B cell (primary cell): Measurements from ENCODE around the gene RAB3C. TPM values are rescaled to one million over a fixed set of nuclear protein-coding genes. Genes with fewer than 3 reads are reported as not detected.
"Not testable (repeated sequence)": the region's sequence is repeated elsewhere in the genome, so short reads cannot be mapped to it uniquely, and the experiment has no call there.

Experiments used
- ATAC-seq: fragments of 200-7000 bp; cut with Tn5 transposase; one replicate; pipeline ENCODE4 v1.10.0; 2021; ENCODE audit warnings: low read depth, mild to moderate bottlenecking, moderate number of reproducible peaks, moderate library complexity
- CTCF ChIA-PET: fragments of 350-600 bp; sonication (Branson Sonifier 250); formaldehyde crosslinking; loops from one replicate; lab custom pipeline; 2021; ENCODE audit warnings: antibody characterized with exemption, inconsistent platforms; lab: Charles Lee
- POLR2A ChIA-PET: fragments of 350-600 bp; sonication (Branson Sonifier 250); formaldehyde crosslinking; loops from one replicate; lab custom pipeline; 2021; ENCODE audit warnings: antibody characterized with exemption; lab: Charles Lee
- DNase-seq: peaks from one replicate; pipeline ENCODE4 v3.0.0; 2013
- H2AFZ ChIP-seq: 2 replicates; pipeline ENCODE4 v1.6.1; 2012; ENCODE audit warnings: mild to moderate bottlenecking, low read depth, low read length; ENCODE audit not compliant: insufficient read depth, poor library complexity, severe bottlenecking
- H3K27ac ChIP-seq, 2 donors: 1 replicate in 1 of 2; 2 replicates in 1 of 2; pipeline ENCODE4 v1.5.1; 2012 to 2013; ENCODE audit warnings: low read length in 2 of 2, mild to moderate bottlenecking in 2 of 2, moderate library complexity in 1 of 2
- H3K27me3 ChIP-seq, 4 experiments: fragments of 200-600 bp in 1 of 4; sonication (generic) in 1 of 4; replicated peaks in 1 of 4; 1 replicate in 2 of 4; 2 replicates in 2 of 4; pipeline versions ENCODE4 v1.6.1 to v1.7.0; 2013 to 2016; ENCODE audit warnings: low read length in 3 of 4, mild to moderate bottlenecking in 2 of 4, mixed read lengths in 1 of 4, moderate library complexity in 1 of 4; ENCODE audit not compliant: insufficient read depth in 4 of 4, control insufficient read depth in 3 of 4; ENCODE audit errors: control extremely low read depth in 1 of 4
- H3K36me3 ChIP-seq, 2 experiments: replicated peaks in 1 of 2; 1 replicate in 1 of 2; 2 replicates in 1 of 2; pipeline versions ENCODE4 v1.6.1 to v1.7.1; 2013; ENCODE audit warnings: low read length in 1 of 2; ENCODE audit not compliant: insufficient read depth in 2 of 2, control insufficient read depth in 1 of 2; ENCODE audit errors: control extremely low read depth in 1 of 2, extremely low read depth in 1 of 2
- H3K4me1 ChIP-seq, 2 donors: fragments of 200-600 bp in 1 of 2; sonication (generic) in 1 of 2; 1 replicate in 1 of 2; 2 replicates in 1 of 2; pipeline versions ENCODE4 v1.5.1 to v1.6.1; 2013 to 2017; ENCODE audit warnings: low read length in 2 of 2; ENCODE audit not compliant: control insufficient read depth in 2 of 2, insufficient read depth in 2 of 2
- H3K4me2 ChIP-seq: replicated peaks from 2 replicates; pipeline ENCODE3; 2012; ENCODE audit warnings: mild to moderate bottlenecking, low read depth, low read length; ENCODE audit not compliant: poor library complexity, severe bottlenecking
- H3K4me3 ChIP-seq, 5 experiments: fragments of 200-600 bp in 1 of 5; sonication (generic) in 1 of 5; 1 replicate in 3 of 5; 2 replicates in 2 of 5; pipeline versions ENCODE4 v1.5.1 to v1.7.0; 2011 to 2016; ENCODE audit warnings: low read length in 4 of 5, mild to moderate bottlenecking in 4 of 5, low read depth in 2 of 5, control low read depth in 1 of 5, moderate library complexity in 1 of 5; ENCODE audit not compliant: insufficient read depth in 1 of 5; ENCODE audit errors: control extremely low read depth in 1 of 5, extremely low read depth in 1 of 5
- H3K79me2 ChIP-seq: fragments of 200-600 bp; sonication (generic); one replicate; pipeline ENCODE4 v1.6.0; 2016; ENCODE audit warnings: low read length; ENCODE audit not compliant: control insufficient read depth, insufficient read depth
- H3K9ac ChIP-seq: fragments of 200-600 bp; sonication (generic); 2 replicates; pipeline ENCODE4 v1.6.1; 2017; ENCODE audit warnings: mild to moderate bottlenecking, low read length, moderate library complexity
- H3K9me3 ChIP-seq, 3 donors: one replicate each; pipeline versions ENCODE4 v1.6.1 to v1.7.1; 2013; ENCODE audit warnings: low read length in 2 of 3; ENCODE audit not compliant: control insufficient read depth in 2 of 3, insufficient read depth in 1 of 3; ENCODE audit errors: control extremely low read depth in 1 of 3
- H4K20me1 ChIP-seq: 2 replicates; pipeline ENCODE4 v1.6.0; 2012; ENCODE audit warnings: mild to moderate bottlenecking, low read length; ENCODE audit not compliant: insufficient read depth, control insufficient read depth, poor library complexity, severe bottlenecking
- H3K27ac Mint-ChIP-seq: one replicate; pipeline ENCODE4 v1.8.0; 2021; ENCODE audit warnings: mixed read lengths
- H3K27me3 Mint-ChIP-seq: one replicate; pipeline ENCODE4 v1.8.0; 2021; ENCODE audit warnings: mixed read lengths
- H3K4me1 Mint-ChIP-seq: one replicate; pipeline ENCODE4 v1.8.0; 2021; ENCODE audit warnings: mixed read lengths
- H3K4me3 Mint-ChIP-seq: one replicate; pipeline ENCODE4 v1.8.0; 2021; ENCODE audit warnings: mixed read lengths
- H3K9me3 Mint-ChIP-seq: one replicate; pipeline ENCODE4 v1.8.0; 2022; ENCODE audit warnings: mixed read lengths; ENCODE audit not compliant: insufficient read depth
- CTCF ChIP-seq: fragments of 200-600 bp; IDR thresholded peaks from one replicate; pipeline ENCODE4 v1.8.0; 2022; ENCODE audit warnings: antibody characterized with exemption, mild to moderate bottlenecking
- EZH2 ChIP-seq: IDR thresholded peaks from 2 replicates; pipeline ENCODE4 v1.6.1; 2012; ENCODE audit warnings: borderline replicate concordance, low read depth, mild to moderate bottlenecking, moderate library complexity, low read length; ENCODE audit not compliant: insufficient read depth, poor library complexity, severe bottlenecking
- WGBS: methylation state at CpG from one replicate; pipeline ENCODE4 v1.1.5; 2013; ENCODE audit warnings: missing lambda C conversion rate; ENCODE audit not compliant: insufficient coverage; 5-methylcytosine and 5-hydroxymethylcytosine counted together
- intact Hi-C: fragments of 100-400 bp; cut with micrococcal nuclease; formaldehyde crosslinking; loops from one replicate; pipeline ENCODE4 v1.10.0; 2022
- polyA plus RNA-seq: library from polyadenylated mRNA; depleted of rRNA; stranded (reverse); fragments of >200 nt; gene quantifications from 2 replicates; pipeline ENCODE4 v1.2.3, GENCODE V29; 2012
- total RNA-seq, 2 donors: library from RNA; stranded (reverse); fragments of 120-200 nt in 1 of 2; gene quantifications; 1 replicate in 1 of 2; 2 replicates in 1 of 2; pipeline versions ENCODE4 v1.2.3 to v1.2.4, GENCODE V29; 2013 to 2022

The RAB3C gene
- total and polyA plus RNA-seq, 2 donors (not counting 1 experiment from before 2014, with no cell fraction given): 0.20 to 0.58 TPM

- Mint-ChIP-seq H3K4me1 (peaks cover 12% of the 10 kb centered on the region), H3K4me3 (no peak overlapping the region), H3K27ac (no peak overlapping the region), H3K27me3 (peaks cover 3% of the 10 kb centered on the region), H3K9me3 (peaks cover 10% of the 10 kb centered on the region)
- H3K27me3 ChIP-seq: no peaks in the 10 kb centered on the region
- H3K4me3 ChIP-seq: no peak overlapping the region
- peaks cover 0 to 3% (median 0%) of the 10 kb centered on the region in 3 donors for H3K9me3 ChIP-seq
- POLR2A ChIA-PET: no interaction called here
- H2AFZ ChIP-seq: no peak overlapping the region
- H3K79me2 ChIP-seq: no peaks in the 10 kb centered on the region
- intact Hi-C loops: no loop called here
- H3K4me2 ChIP-seq: no peak overlapping the region
- ATAC-seq: no peak
- CTCF ChIA-PET: no interaction called here
- no CpG with 5 or more reads among the region's 1 CpG for WGBS
- no peak for TF ChIP-seq CTCF
- TF ChIP-seq EZH2: no peak
- no peak overlapping the region for H3K27ac ChIP-seq
- no peak overlapping the region for H3K9ac ChIP-seq
- DNase-seq: no peak
- no peaks in the 10 kb centered on the region for H4K20me1 ChIP-seq
- no peaks in the 10 kb centered on the region for H3K36me3 ChIP-seq
- H3K4me1 ChIP-seq: peaks cover 0 to 2% of the 10 kb centered on the region in 2 donors
Measured at GRCh38 chr5:58599217-58599616, 16.3 kb downstream of the RAB3C start.

DNA sequence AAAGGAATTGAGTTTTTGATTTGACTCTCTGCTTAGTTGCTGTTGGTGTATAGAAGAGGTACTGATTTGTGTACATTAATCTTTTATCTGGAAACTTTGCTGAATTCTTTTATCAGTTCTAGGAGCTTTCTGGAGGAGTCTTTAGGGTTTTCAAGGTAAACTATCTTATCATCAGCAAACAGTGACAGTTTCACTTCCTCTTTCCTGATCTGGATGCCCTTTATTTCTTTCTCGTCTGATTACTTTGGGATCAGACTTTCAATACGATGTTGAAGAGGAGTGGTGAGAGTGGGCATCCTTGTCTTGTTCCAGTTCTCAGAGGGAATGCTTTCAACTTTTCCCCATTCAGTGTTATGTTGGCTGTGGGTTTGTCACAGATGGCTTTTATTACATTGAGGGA, 17.7 kb downstream of the RAB3C start:
- H3K4me3 ChIP-seq, H3K4me1 ChIP-seq, ATAC-seq, H3K9ac ChIP-seq, H3K4me2 ChIP-seq, intact Hi-C loops, H3K27me3 ChIP-seq, H2AFZ ChIP-seq, H4K20me1 ChIP-seq, H3K27ac Mint-ChIP-seq, H3K27ac ChIP-seq, H3K27me3 Mint-ChIP-seq, H3K9me3 ChIP-seq, H3K79me2 ChIP-seq, CTCF ChIA-PET, H3K36me3 ChIP-seq, POLR2A ChIA-PET: not testable (repeated sequence)
- DNase-seq: peak; percentile 54
- H3K4me1 Mint-ChIP-seq: peaks cover 12% of the 10 kb centered on the region
- no CpG with 5 or more reads among the region's 2 CpGs for WGBS
- H3K4me3 Mint-ChIP-seq: peak overlapping the region; percentile 13
- H3K9me3 Mint-ChIP-seq: peaks cover 10% of the 10 kb centered on the region

DNA sequence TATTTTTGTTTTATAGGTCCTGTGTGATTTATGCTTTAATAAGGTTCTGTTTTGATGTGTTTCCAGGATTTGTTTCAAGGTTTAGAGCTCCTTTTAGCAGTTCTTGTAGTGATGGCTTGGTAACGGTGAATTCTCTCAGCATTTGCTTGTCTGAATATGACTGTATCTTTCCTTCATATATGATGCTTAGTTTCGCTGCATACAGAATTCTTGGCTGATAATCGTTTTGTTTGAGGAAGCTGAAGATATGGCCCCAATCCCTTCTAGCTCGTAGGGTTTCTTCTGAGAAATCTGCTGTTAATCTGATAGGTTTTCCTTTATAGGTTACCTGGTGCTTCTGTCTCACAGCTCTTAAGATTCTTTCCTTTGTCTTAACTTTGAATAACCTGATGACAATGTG, 20.0 kb downstream of the RAB3C start:
- H2AFZ ChIP-seq, POLR2A ChIA-PET, H3K27ac ChIP-seq, H4K20me1 ChIP-seq, H3K4me3 ChIP-seq, intact Hi-C loops, ATAC-seq, H3K27ac Mint-ChIP-seq, H3K4me3 Mint-ChIP-seq, CTCF ChIA-PET, H3K36me3 ChIP-seq, DNase-seq, H3K9ac ChIP-seq, H3K4me2 ChIP-seq, H3K79me2 ChIP-seq, H3K27me3 Mint-ChIP-seq, H3K4me1 ChIP-seq, H3K27me3 ChIP-seq: not testable (repeated sequence)
- H3K9me3 ChIP-seq: peaks cover 0 to 13% (median 0%) of the 10 kb centered on the region in 3 donors
- Mint-ChIP-seq H3K9me3 (peaks cover 14% of the 10 kb centered on the region), H3K4me1 (peaks cover 12% of the 10 kb centered on the region)
- no CpG with 5 or more reads among the region's 4 CpGs for WGBS
